PC-9 (cell line): ENCODE results near the gene MEF2A. TPM values are rescaled to one million over a fixed set of nuclear protein-coding genes. Genes with fewer than 3 reads are reported as not detected.

Experiments used
- BruUV-seq: library from RNA; stranded (reverse); fragments of 400-500 nt; replicated peaks from 2 replicates; lab custom pipeline; 2021; lab: Mats Ljungman, UMichigan
- CTCF ChIA-PET: fragments of 300-600 bp; sonication (Branson Sonifier 250); formaldehyde crosslinking; loops from one replicate; lab custom pipeline; 2022; ENCODE audit warnings: antibody characterized with exemption; lab: Charles Lee
- POLR2A ChIA-PET: fragments of 300-600 bp; sonication (Branson Sonifier 250); formaldehyde crosslinking; loops from one replicate; lab custom pipeline; 2022; ENCODE audit warnings: antibody characterized with exemption; ENCODE audit not compliant: unreplicated experiment; lab: Charles Lee
- DNase-seq, 2 experiments: peaks; one replicate each; pipeline versions ENCODE4 v3.0.0 to v3.0.0-alpha.2; 2015 to 2022; ENCODE audit warnings: mixed read lengths in 1 of 2
- H2AFZ ChIP-seq: fragments of 200-600 bp; sonication (generic); 2 replicates; pipeline ENCODE4 v1.8.1; 2017; ENCODE audit warnings: antibody characterized with exemption
- H3F3A ChIP-seq: fragments of 200-600 bp; sonication (generic); 2 replicates; pipeline ENCODE4 v1.8.1; 2017; ENCODE audit warnings: antibody characterized with exemption, mild to moderate bottlenecking, low read depth; ENCODE audit not compliant: insufficient read depth
- H3K27ac ChIP-seq: fragments of 200-600 bp; sonication (generic); 2 replicates; pipeline ENCODE4 v1.6.1; 2016; ENCODE audit warnings: mixed run types
- H3K27me3 ChIP-seq: fragments of 200-600 bp; sonication (generic); 2 replicates; pipeline ENCODE4 v1.6.1; 2016; ENCODE audit warnings: low read depth, mixed run types; ENCODE audit not compliant: insufficient read depth
- H3K36me3 ChIP-seq: fragments of 200-600 bp; sonication (generic); 2 replicates; pipeline ENCODE4 v1.6.1; 2016; ENCODE audit warnings: low read depth, mixed run types
- H3K4me1 ChIP-seq: fragments of 200-600 bp; sonication (generic); replicated peaks from 2 replicates; pipeline ENCODE4 v1.6.1; 2016; ENCODE audit warnings: mixed run types; ENCODE audit not compliant: insufficient read depth
- H3K4me2 ChIP-seq: fragments of 200-600 bp; sonication (generic); 2 replicates; pipeline ENCODE4 v1.6.1; 2017; ENCODE audit warnings: mixed run types
- H3K4me3 ChIP-seq: fragments of 200-600 bp; sonication (generic); 2 replicates; pipeline ENCODE4 v1.6.1; 2016; ENCODE audit warnings: mixed run types
- H3K79me2 ChIP-seq: fragments of 200-600 bp; sonication (generic); 2 replicates; pipeline ENCODE4 v1.6.1; 2017; ENCODE audit warnings: low read depth, mixed run types
- H3K9me2 ChIP-seq: fragments of 200-600 bp; sonication (generic); 2 replicates; pipeline ENCODE4 v1.8.1; 2017; ENCODE audit warnings: mild to moderate bottlenecking; ENCODE audit not compliant: insufficient read depth
- H3K9me3 ChIP-seq: fragments of 200-600 bp; sonication (generic); 2 replicates; pipeline ENCODE4 v1.8.1; 2016; ENCODE audit warnings: low read depth; ENCODE audit not compliant: insufficient read depth
- H4K20me1 ChIP-seq: fragments of 200-600 bp; sonication (generic); 2 replicates; pipeline ENCODE4 v1.8.1; 2017; ENCODE audit not compliant: insufficient read depth
- EZH2 ChIP-seq: fragments of 200-600 bp; sonication (generic); IDR thresholded peaks from 2 replicates; pipeline ENCODE4 v1.8.0; 2017; ENCODE audit warnings: antibody characterized with exemption, low read depth
- intact Hi-C: fragments of 100-400 bp; cut with micrococcal nuclease; formaldehyde crosslinking; loops from one replicate; pipeline ENCODE4 v1.10.0; 2022; ENCODE audit not compliant: unreplicated experiment
- total RNA-seq: library from RNA; stranded (reverse); gene quantifications from 2 replicates; pipeline ENCODE4 v1.2.3, GENCODE V29; 2021
- TF ChIP-seq, protein P1 (sequence below): fragments of 200-600 bp; sonication (generic); conservative IDR thresholded peaks from 2 replicates; pipeline ENCODE4 v1.6.1; 2017; ENCODE audit warnings: mixed run types, antibody characterized with exemption, mild to moderate bottlenecking, moderate library complexity

Gene MEF2A
- total RNA-seq, 1 experiment from 2014 or later: 31.8 TPM

- no TSS peak for BruUV-seq
- H3K4me2 ChIP-seq: no peak overlapping the region
- POLR2A ChIA-PET: no interaction called here
Measured at GRCh38 chr15:99621767-99622166, 56.0 kb downstream of the MEF2A start.

DNA sequence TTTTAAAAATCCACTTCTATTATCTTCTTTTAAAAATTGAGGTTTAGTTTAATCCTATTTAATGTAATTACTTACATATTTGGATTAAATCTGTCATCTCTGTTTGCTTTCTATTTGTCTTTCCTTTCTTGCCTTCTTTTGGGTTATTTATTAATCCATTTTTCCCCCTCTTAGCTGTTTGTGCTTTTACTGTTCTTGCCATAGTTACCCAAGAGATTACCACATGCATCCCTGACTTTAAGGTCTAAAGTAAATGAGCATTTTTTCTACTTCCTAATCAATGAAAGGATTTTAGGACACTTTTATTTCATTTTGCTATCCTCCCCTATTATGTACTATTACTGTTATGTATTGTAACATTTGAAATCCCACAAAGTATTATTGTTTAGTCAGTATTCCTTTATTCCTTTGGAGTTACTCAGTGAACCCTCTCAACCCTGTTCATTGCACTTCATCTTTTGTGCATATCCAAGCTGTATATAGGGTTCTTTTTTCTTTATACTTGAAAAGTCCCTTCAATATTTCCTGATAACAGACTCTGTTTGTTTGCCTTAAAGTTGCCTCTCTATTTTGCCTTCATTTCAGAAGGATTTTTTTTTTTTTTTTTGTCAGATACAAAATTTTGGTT, 62.7 kb downstream of the MEF2A start:
- H3K9me3 ChIP-seq: no peaks in the 10 kb centered on the region
- BruUV-seq: no TSS peak
- H3K36me3 ChIP-seq: 0 out of 2 replicates have a peak, but pooled peaks cover 5% of the 10 kb centered on the region
- intact Hi-C loops: no loop called here
- no peak for DNase-seq
- H3K79me2 ChIP-seq: peaks cover 27% of the 10 kb centered on the region
- H4K20me1 ChIP-seq: no peaks in the 10 kb centered on the region
- no peak overlapping the region for H3K27ac ChIP-seq
- H3K9me2 ChIP-seq: no peaks in the 10 kb centered on the region
- no peak overlapping the region for H2AFZ ChIP-seq
- H3K27me3 ChIP-seq: no peaks in the 10 kb centered on the region
- POLR2A ChIA-PET: no interaction called here
- CTCF ChIA-PET: no interaction called here
- H3K4me1 ChIP-seq: no peaks in the 10 kb centered on the region
- H3F3A ChIP-seq: no peaks in the 10 kb centered on the region
- TF ChIP-seq, protein P1, sequence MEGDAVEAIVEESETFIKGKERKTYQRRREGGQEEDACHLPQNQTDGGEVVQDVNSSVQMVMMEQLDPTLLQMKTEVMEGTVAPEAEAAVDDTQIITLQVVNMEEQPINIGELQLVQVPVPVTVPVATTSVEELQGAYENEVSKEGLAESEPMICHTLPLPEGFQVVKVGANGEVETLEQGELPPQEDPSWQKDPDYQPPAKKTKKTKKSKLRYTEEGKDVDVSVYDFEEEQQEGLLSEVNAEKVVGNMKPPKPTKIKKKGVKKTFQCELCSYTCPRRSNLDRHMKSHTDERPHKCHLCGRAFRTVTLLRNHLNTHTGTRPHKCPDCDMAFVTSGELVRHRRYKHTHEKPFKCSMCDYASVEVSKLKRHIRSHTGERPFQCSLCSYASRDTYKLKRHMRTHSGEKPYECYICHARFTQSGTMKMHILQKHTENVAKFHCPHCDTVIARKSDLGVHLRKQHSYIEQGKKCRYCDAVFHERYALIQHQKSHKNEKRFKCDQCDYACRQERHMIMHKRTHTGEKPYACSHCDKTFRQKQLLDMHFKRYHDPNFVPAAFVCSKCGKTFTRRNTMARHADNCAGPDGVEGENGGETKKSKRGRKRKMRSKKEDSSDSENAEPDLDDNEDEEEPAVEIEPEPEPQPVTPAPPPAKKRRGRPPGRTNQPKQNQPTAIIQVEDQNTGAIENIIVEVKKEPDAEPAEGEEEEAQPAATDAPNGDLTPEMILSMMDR: no peak
- TF ChIP-seq EZH2: no peak
- H3K4me2 ChIP-seq: no peak overlapping the region
- no peak overlapping the region for H3K4me3 ChIP-seq

More at GRCh38 chr15:99621767-99622166, 56.0 kb downstream of the MEF2A start:
- Histone ChIP-seq H2AFZ (no peak overlapping the region), H3K79me2 (peaks cover 44% of the 10 kb centered on the region), H3K9me2 (no peaks in the 10 kb centered on the region), H3K4me1 (peaks cover 5% of the 10 kb centered on the region; the same call in 1 of the 2 replicates), H3K9me3 (no peaks in the 10 kb centered on the region), H3K36me3 (no peaks in the 10 kb centered on the region), H3K27me3 (no peaks in the 10 kb centered on the region), H3F3A (0 out of 2 replicates have a peak, but pooled peaks cover 4% of the 10 kb centered on the region), H4K20me1 (no peaks in the 10 kb centered on the region), H3K4me3 (no peak overlapping the region), H3K27ac (no peak overlapping the region)
- intact Hi-C loops: no loop called here
- DNase-seq: no peak
- no peak for TF ChIP-seq EZH2
- TF ChIP-seq, protein P1: no peak
- CTCF ChIA-PET: no interaction called here

- no peak overlapping the region for H2AFZ ChIP-seq
- H3K36me3 ChIP-seq: peaks cover 16% of the 10 kb centered on the region
- no peaks in the 10 kb centered on the region for H3K9me2 ChIP-seq
- H3K9me3 ChIP-seq: peaks cover 10% of the 10 kb centered on the region
- BruUV-seq: no TSS peak
- DNase-seq: no peak
- H3K79me2 ChIP-seq: peaks cover 26% of the 10 kb centered on the region
- intact Hi-C loops: no loop called here
- peaks cover 14% of the 10 kb centered on the region for H3K4me1 ChIP-seq
- POLR2A ChIA-PET: no interaction called here
- no peak overlapping the region for H3K4me2 ChIP-seq
- CTCF ChIA-PET: no interaction called here
- no peaks in the 10 kb centered on the region for H3K27me3 ChIP-seq
- H3F3A ChIP-seq: peaks cover 7% of the 10 kb centered on the region
- no peak overlapping the region for H3K27ac ChIP-seq
- TF ChIP-seq, protein P1: no peak
- no peak for TF ChIP-seq EZH2
- no peak overlapping the region for H3K4me3 ChIP-seq
- no peaks in the 10 kb centered on the region for H4K20me1 ChIP-seq
Measured at GRCh38 chr15:99630607-99631131, 64.9 kb downstream of the MEF2A start.
